Measurements from ENCODE around the gene CRKL. TPM values are rescaled to one million over a fixed set of nuclear protein-coding genes. Genes with fewer than 3 reads are reported as not detected.

Gene CRKL
- total RNA-seq, 4 donors from 2014 or later = 38.2 to 46.2 (median 44.4) TPM

GRCh38 chr22:20995329-20996030 is 78.3 kb downstream of the CRKL start:
- H3K27me3 ChIP-seq = no peaks in the 10 kb centered on the region
- H3K36me3 ChIP-seq = peaks cover 25 to 100% (median 47%) of the 10 kb centered on the region in 3 donors
- peaks cover 5 to 23% (median 11%) of the 10 kb centered on the region in 3 donors for H3K4me1 ChIP-seq
- TF ChIP-seq, protein P1, sequence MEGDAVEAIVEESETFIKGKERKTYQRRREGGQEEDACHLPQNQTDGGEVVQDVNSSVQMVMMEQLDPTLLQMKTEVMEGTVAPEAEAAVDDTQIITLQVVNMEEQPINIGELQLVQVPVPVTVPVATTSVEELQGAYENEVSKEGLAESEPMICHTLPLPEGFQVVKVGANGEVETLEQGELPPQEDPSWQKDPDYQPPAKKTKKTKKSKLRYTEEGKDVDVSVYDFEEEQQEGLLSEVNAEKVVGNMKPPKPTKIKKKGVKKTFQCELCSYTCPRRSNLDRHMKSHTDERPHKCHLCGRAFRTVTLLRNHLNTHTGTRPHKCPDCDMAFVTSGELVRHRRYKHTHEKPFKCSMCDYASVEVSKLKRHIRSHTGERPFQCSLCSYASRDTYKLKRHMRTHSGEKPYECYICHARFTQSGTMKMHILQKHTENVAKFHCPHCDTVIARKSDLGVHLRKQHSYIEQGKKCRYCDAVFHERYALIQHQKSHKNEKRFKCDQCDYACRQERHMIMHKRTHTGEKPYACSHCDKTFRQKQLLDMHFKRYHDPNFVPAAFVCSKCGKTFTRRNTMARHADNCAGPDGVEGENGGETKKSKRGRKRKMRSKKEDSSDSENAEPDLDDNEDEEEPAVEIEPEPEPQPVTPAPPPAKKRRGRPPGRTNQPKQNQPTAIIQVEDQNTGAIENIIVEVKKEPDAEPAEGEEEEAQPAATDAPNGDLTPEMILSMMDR (IDR thresholded peaks at IDR 0.05) = no peak
- TF ChIP-seq POLR2A (IDR thresholded peaks at IDR 0.05) = no peak
- H3K27ac ChIP-seq = no peak overlapping the region
- H3K9me3 ChIP-seq = no peaks in the 10 kb centered on the region
- H3K4me3 ChIP-seq = no peak overlapping the region
- WGBS, 2 donors = 88 to 97% methylated on average over 6 to 11 of the region's 23 CpGs
- no peak for DNase-seq
- intact Hi-C loops (cut with DNase I) = no loop called here

GRCh38 chr22:20996031-20996410 is 78.8 kb downstream of the CRKL start:
- 83% methylated on average over 1 of the region's 10 CpGs; no CpG with 5 or more reads in 1 of the 2 donors for WGBS, 2 donors
- peaks cover 11 to 28% (median 17%) of the 10 kb centered on the region in 3 donors for H3K4me1 ChIP-seq
- no peaks in the 10 kb centered on the region for H3K27me3 ChIP-seq
- H3K36me3 ChIP-seq = peaks cover 25 to 95% (median 47%) of the 10 kb centered on the region in 3 donors
- intact Hi-C loops (cut with DNase I) = no loop called here
- TF ChIP-seq POLR2A (IDR thresholded peaks at IDR 0.05) = no peak
- TF ChIP-seq, protein P1 (IDR thresholded peaks at IDR 0.05) = no peak
- H3K9me3 ChIP-seq = no peaks in the 10 kb centered on the region
- no peak overlapping the region for H3K27ac ChIP-seq
- DNase-seq = no peak
- no peak overlapping the region for H3K4me3 ChIP-seq

DNA sequence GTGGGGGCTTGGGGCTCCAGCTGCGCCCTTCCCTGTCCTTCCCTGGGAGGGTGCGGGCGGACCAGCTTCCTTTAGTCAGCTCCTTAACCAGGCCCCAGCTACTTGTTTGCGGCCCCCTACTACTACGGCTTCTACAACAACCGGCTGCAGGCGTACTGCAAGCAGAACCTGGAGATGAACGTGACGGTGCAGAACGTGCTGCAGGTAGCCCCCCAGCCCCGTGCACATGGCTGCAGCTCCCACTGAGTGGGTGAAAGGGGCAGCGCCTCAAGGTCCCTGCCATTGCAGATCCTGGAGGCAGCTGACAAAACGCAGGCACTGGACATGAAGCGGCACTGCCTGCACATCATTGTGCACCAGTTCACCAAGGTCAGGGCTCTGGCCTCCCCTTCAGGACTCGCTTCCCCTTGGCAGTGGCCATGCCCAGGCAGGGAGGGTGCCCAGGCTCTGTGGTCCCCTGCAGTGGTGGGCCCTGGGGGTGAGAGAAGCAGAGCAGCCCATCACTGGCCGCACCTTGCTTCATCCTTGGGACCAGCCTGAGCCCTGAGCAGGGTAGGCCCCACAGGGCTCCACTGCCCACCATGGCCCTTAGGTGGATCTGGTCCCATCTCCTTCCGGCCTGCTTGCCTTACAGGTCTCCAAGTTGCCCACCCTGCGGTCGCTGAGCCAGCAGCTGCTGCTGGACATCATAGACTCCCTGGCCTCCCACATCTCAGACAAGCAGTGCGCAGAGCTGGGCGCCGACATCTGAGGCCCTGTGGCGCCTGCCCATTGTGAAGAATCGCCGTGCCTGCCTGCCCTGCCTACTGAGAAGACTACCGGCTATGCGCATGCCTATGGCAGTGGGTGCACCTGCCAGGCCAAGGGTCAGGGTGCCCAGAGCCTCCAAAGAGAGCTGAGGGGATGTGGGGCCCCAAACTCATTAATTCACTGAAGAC is 79.7 kb downstream of the CRKL start:
- DNase-seq = no peak
- H3K27me3 ChIP-seq = no peaks in the 10 kb centered on the region
- no peak for TF ChIP-seq POLR2A (IDR thresholded peaks at IDR 0.05)
- TF ChIP-seq, protein P1 (IDR thresholded peaks at IDR 0.05) = no peak
- intact Hi-C loops (cut with DNase I) = no loop called here
- peaks cover 25 to 87% (median 43%) of the 10 kb centered on the region in 3 donors for H3K36me3 ChIP-seq
- peaks cover 15 to 33% (median 18%) of the 10 kb centered on the region in 3 donors for H3K4me1 ChIP-seq
- H3K9me3 ChIP-seq = no peaks in the 10 kb centered on the region
- WGBS, 2 donors = 80 to 94% methylated on average over 5 to 13 of the region's 27 CpGs
- H3K4me3 ChIP-seq = no peak overlapping the region
- H3K27ac ChIP-seq = no peak overlapping the region

DNA sequence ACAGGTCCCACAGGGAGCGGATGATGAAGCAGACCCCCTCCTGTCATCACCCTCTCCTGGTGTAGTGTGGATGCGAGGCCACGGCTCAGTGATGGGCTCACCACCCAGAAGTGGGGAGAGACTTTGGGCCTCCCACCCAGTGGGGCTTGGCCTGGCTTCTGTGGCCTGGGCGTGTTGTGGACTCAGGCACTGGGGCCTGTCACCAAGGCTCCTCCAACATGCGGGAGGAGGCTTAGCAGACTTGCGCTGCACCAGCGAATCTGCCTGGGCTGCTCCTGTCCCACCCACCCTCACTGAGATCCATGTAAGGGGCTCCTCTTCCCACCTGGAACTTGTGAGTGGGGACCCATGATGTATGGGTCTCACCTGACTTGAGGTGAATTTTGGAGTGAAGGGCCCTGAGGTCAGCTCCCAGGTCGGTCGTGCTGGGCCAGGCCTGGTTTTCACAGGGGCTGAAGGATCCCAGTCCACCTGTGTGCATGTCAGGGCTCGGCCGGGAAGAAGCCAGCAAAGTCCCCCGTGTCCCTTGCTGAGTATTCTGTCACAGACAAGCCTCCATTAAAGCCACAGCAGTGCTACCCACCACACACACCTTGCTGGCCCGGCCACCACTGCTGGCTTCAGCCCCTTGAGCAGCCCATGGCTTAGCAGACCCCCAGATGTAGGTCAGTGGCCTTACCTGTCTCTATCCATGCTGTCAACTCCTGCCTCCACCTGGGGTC is 80.5 kb downstream of the CRKL start:
- WGBS, 2 donors = 74 to 100% methylated on average over 1 to 6 of the region's 13 CpGs
- Histone ChIP-seq H3K27me3 (no peaks in the 10 kb centered on the region), H3K4me3 (no peak overlapping the region), H3K4me1 (peaks cover 15 to 34% (median 18%) of the 10 kb centered on the region in 3 donors), H3K36me3 (peaks cover 25 to 79% (median 34%) of the 10 kb centered on the region in 3 donors), H3K9me3 (no peaks in the 10 kb centered on the region), H3K27ac (no peak overlapping the region)
- TF ChIP-seq, protein P1 (IDR thresholded peaks at IDR 0.05) = no peak
- no peak for TF ChIP-seq POLR2A (IDR thresholded peaks at IDR 0.05)
- intact Hi-C loops (cut with DNase I) = no loop called here
- no peak for DNase-seq

Measured in esophagus squamous epithelium (tissue), 5 donors.